PFSK-1 (cell line): ENCODE measurements around the gene ZNF618.

Source experiments
- FOXP2 ChIP-seq: optimal IDR thresholded peaks from 2 replicates; pipeline ENCODE3; 2011; ENCODE audit warnings: borderline replicate concordance, control low read depth, inconsistent platforms; ENCODE audit not compliant: insufficient read depth; ENCODE audit errors: extremely low read length, extremely low read depth
- POLR2AphosphoS5 ChIP-seq: IDR thresholded peaks from 2 replicates; pipeline ENCODE4 v1.6.1; 2012; ENCODE audit warnings: low read depth, mild to moderate bottlenecking, control low read depth, low read length, moderate library complexity
- SIN3A ChIP-seq: IDR thresholded peaks from 2 replicates; pipeline ENCODE4 v1.6.1; 2012; ENCODE audit warnings: mild to moderate bottlenecking, low read length, moderate library complexity, borderline replicate concordance; ENCODE audit not compliant: insufficient read depth
- TAF1 ChIP-seq: IDR thresholded peaks from 2 replicates; pipeline ENCODE4 v1.6.1; 2012; ENCODE audit warnings: low read length, control low read depth, borderline replicate concordance; ENCODE audit not compliant: insufficient read depth
- TF ChIP-seq, protein P1 (sequence below), 2 experiments: IDR thresholded peaks; 2 replicates each; pipeline versions ENCODE4 v1.6.1 to v1.8.0; 2011 to 2012; ENCODE audit warnings: low read depth in 2 of 2, low read length in 2 of 2, control low read depth in 1 of 2, inconsistent platforms in 1 of 2, mild to moderate bottlenecking in 1 of 2, moderate library complexity in 1 of 2; ENCODE audit not compliant: insufficient read depth in 1 of 2

DNA sequence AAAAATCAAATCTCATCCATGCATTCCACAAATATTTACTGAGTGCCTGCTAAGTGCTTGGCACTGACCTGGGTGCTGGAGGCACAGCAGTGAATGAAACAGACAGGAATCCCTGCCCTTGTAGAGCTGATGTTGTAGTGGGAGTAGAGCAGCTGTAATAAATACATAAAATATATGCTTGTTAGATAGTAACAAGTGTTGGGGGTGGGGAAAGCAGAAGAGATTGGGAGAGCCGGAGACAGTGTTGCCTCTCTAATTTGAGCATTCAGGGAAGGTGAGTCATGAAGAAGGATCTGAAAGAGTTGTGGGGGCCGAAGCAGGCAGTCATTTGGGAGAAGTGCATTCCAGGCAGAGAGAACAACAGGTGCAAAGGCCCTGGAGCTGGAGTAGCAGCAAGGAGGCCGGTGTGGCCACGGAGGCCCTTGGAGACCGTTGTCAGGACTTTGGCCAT, 97.9 kb downstream of the ZNF618 start:
- TF ChIP-seq POLR2AphosphoS5 (no peak), TAF1 (no peak), SIN3A (no peak), FOXP2 (no peak)
- TF ChIP-seq, protein P1, sequence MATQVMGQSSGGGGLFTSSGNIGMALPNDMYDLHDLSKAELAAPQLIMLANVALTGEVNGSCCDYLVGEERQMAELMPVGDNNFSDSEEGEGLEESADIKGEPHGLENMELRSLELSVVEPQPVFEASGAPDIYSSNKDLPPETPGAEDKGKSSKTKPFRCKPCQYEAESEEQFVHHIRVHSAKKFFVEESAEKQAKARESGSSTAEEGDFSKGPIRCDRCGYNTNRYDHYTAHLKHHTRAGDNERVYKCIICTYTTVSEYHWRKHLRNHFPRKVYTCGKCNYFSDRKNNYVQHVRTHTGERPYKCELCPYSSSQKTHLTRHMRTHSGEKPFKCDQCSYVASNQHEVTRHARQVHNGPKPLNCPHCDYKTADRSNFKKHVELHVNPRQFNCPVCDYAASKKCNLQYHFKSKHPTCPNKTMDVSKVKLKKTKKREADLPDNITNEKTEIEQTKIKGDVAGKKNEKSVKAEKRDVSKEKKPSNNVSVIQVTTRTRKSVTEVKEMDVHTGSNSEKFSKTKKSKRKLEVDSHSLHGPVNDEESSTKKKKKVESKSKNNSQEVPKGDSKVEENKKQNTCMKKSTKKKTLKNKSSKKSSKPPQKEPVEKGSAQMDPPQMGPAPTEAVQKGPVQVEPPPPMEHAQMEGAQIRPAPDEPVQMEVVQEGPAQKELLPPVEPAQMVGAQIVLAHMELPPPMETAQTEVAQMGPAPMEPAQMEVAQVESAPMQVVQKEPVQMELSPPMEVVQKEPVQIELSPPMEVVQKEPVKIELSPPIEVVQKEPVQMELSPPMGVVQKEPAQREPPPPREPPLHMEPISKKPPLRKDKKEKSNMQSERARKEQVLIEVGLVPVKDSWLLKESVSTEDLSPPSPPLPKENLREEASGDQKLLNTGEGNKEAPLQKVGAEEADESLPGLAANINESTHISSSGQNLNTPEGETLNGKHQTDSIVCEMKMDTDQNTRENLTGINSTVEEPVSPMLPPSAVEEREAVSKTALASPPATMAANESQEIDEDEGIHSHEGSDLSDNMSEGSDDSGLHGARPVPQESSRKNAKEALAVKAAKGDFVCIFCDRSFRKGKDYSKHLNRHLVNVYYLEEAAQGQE (IDR thresholded peaks at IDR 0.05; ENCODE audit: insufficient read depth in 1 of 2, low read depth in 2 of 2, low read length in 2 of 2): no peak
